NB4 (cell line): ENCODE data around the gene GPR39.

Experiments used
- CTCF ChIP-seq: IDR thresholded peaks from one replicate; pipeline ENCODE4 v1.5.1; 2012; ENCODE audit warnings: low read depth, low read length
- MAX ChIP-seq: IDR thresholded peaks from 2 replicates; pipeline ENCODE4 v1.6.1; 2011; ENCODE audit warnings: low read depth, low read length
- MYC ChIP-seq: IDR thresholded peaks from 2 replicates; pipeline ENCODE4 v1.6.1; 2011; ENCODE audit warnings: low read depth, low read length
- POLR2A ChIP-seq: IDR thresholded peaks from 2 replicates; pipeline ENCODE4 v1.6.1; 2011; ENCODE audit warnings: mild to moderate bottlenecking; ENCODE audit not compliant: insufficient read length; ENCODE audit errors: extremely low read depth

- TF ChIP-seq CTCF (no peak), POLR2A (no peak), MAX (no peak), MYC (no peak)
Measured at GRCh38 chr2:132429941-132430573, 13.5 kb downstream of the GPR39 start.
